Measurements from ENCODE around the gene ROR2.

DNA sequence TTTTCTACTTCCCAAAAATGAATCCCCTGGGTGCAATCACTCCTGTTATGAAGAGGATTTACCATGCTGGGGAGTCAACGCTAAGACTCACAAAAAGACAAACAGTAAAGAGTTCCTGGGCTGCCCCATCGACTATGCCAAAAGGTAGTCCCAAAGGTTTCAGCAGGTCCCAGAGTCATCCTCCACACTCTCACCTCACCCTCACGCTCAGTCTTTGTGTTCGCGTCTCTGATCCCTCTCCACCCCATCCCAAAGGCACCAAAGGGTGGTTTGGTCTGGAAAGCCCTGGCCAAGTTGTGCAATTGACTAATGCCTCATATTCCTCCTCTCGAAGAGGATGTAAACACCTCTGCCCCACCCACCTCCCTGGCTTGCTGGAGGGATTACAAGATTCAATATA, 286.2 kb downstream of the ROR2 start:
- TF ChIP-seq POLR2AphosphoS5 (IDR thresholded peaks at IDR 0.05) (no peak), POLR2A (IDR thresholded peaks at IDR 0.05; ENCODE audit: low read depth) (no peak), EP300 (IDR thresholded peaks at IDR 0.05) (no peak)
- TF ChIP-seq, protein P1, sequence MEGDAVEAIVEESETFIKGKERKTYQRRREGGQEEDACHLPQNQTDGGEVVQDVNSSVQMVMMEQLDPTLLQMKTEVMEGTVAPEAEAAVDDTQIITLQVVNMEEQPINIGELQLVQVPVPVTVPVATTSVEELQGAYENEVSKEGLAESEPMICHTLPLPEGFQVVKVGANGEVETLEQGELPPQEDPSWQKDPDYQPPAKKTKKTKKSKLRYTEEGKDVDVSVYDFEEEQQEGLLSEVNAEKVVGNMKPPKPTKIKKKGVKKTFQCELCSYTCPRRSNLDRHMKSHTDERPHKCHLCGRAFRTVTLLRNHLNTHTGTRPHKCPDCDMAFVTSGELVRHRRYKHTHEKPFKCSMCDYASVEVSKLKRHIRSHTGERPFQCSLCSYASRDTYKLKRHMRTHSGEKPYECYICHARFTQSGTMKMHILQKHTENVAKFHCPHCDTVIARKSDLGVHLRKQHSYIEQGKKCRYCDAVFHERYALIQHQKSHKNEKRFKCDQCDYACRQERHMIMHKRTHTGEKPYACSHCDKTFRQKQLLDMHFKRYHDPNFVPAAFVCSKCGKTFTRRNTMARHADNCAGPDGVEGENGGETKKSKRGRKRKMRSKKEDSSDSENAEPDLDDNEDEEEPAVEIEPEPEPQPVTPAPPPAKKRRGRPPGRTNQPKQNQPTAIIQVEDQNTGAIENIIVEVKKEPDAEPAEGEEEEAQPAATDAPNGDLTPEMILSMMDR (IDR thresholded peaks at IDR 0.05), result no peak
